Thoracic aorta (tissue), 2 donors: Measurements from ENCODE around the gene PLA2G4E. TPM values are rescaled to one million over a fixed set of nuclear protein-coding genes. Genes with fewer than 3 reads are reported as not detected.

Source experiments
- ATAC-seq: fragments of 150-250 bp; one replicate; pipeline ENCODE4 v1.8.0; 2017; ENCODE audit warnings: low read depth; ENCODE audit not compliant: insufficient number of reproducible peaks, low FRiP score
- DNase-seq: peaks from one replicate; pipeline ENCODE4 v3.0.0-alpha.2; 2020; ENCODE audit warnings: low spot score
- H3K27ac ChIP-seq, 2 donors: fragments of 200-600 bp; sonication (generic); 1 replicate in 1 of 2; 2 replicates in 1 of 2; pipeline ENCODE4 v1.5.1; 2016; ENCODE audit warnings: mild to moderate bottlenecking in 2 of 2, moderate library complexity in 2 of 2
- H3K27me3 ChIP-seq: fragments of 200-600 bp; sonication (generic); replicated peaks from 2 replicates; pipeline ENCODE4 v1.6.0; 2016; ENCODE audit warnings: mild to moderate bottlenecking; ENCODE audit not compliant: insufficient read depth
- H3K36me3 ChIP-seq: fragments of 200-600 bp; sonication (generic); one replicate; pipeline ENCODE4 v1.5.1; 2016
- H3K4me1 ChIP-seq, 2 donors: fragments of 200-600 bp; sonication (generic); 1 replicate in 1 of 2; 2 replicates in 1 of 2; pipeline versions ENCODE4 v1.5.1 to v1.6.0; 2016; ENCODE audit warnings: low read depth in 2 of 2, mild to moderate bottlenecking in 1 of 2; ENCODE audit not compliant: control insufficient read depth in 1 of 2
- H3K4me3 ChIP-seq: fragments of 200-600 bp; sonication (generic); 2 replicates; pipeline ENCODE4 v1.5.1; 2016; ENCODE audit warnings: mild to moderate bottlenecking
- H3K9me3 ChIP-seq: fragments of 200-600 bp; sonication (generic); 2 replicates; pipeline ENCODE4 v1.5.1; 2016
- CTCF ChIP-seq: fragments of 200-600 bp; sonication (generic); IDR thresholded peaks from one replicate; pipeline ENCODE4 v1.5.1; 2019; ENCODE audit warnings: antibody characterized with exemption
- total RNA-seq, 2 donors: library from RNA; depleted of rRNA; stranded (reverse); fragments of >200 nt; gene quantifications; one replicate each; pipeline versions ENCODE4 v1.1.0 to v1.2.3, GENCODE V29; 2016

Gene PLA2G4E
- total RNA-seq, 2 donors from 2014 or later = not detected

- TF ChIP-seq CTCF = no peak
- Histone ChIP-seq H3K27me3 (no peaks in the 10 kb centered on the region), H3K27ac (no peak overlapping the region), H3K36me3 (no peaks in the 10 kb centered on the region), H3K4me1 (no peaks in the 10 kb centered on the region), H3K4me3 (no peak overlapping the region), H3K9me3 (no peaks in the 10 kb centered on the region)
- no peak for DNase-seq
- no peak for ATAC-seq
Observed at GRCh38 chr15:42002333-42002732, 18.5 kb downstream of the PLA2G4E start.

GRCh38 chr15:42001236-42001635 lies 19.6 kb downstream of the PLA2G4E start:
- no peak for TF ChIP-seq CTCF
- ATAC-seq = no peak
- no peak overlapping the region for H3K27ac ChIP-seq

GRCh38 chr15:41999290-42000285 lies 21.3 kb downstream of the PLA2G4E start:
- DNase-seq = no peak
- no peak for TF ChIP-seq CTCF
- no peak for ATAC-seq
- no peaks in the 10 kb centered on the region for H3K4me1 ChIP-seq
- H3K36me3 ChIP-seq = no peaks in the 10 kb centered on the region
- no peak overlapping the region for H3K27ac ChIP-seq
- no peaks in the 10 kb centered on the region for H3K9me3 ChIP-seq
- no peaks in the 10 kb centered on the region for H3K27me3 ChIP-seq
- H3K4me3 ChIP-seq = no peak overlapping the region

More at GRCh38 chr15:42001236-42001635, 19.6 kb downstream of the PLA2G4E start:
- Histone ChIP-seq H3K4me1 (no peaks in the 10 kb centered on the region), H3K27me3 (no peaks in the 10 kb centered on the region), H3K36me3 (no peaks in the 10 kb centered on the region), H3K4me3 (no peak overlapping the region), H3K9me3 (no peaks in the 10 kb centered on the region)
- DNase-seq = no peak

GRCh38 chr15:41997845-41998244 lies 23.0 kb downstream of the PLA2G4E start:
- no peaks in the 10 kb centered on the region for H3K4me1 ChIP-seq
- no peak for TF ChIP-seq CTCF
- no peaks in the 10 kb centered on the region for H3K9me3 ChIP-seq
- ATAC-seq (no peak), DNase-seq (no peak)
- no peaks in the 10 kb centered on the region for H3K27me3 ChIP-seq
- H3K27ac ChIP-seq = no peak overlapping the region
- H3K36me3 ChIP-seq = no peaks in the 10 kb centered on the region
- H3K4me3 ChIP-seq = no peak overlapping the region

GRCh38 chr15:41996921-41997592 lies 23.8 kb downstream of the PLA2G4E start:
- Histone ChIP-seq H3K27me3 (no peaks in the 10 kb centered on the region), H3K27ac (no peak overlapping the region), H3K9me3 (no peaks in the 10 kb centered on the region), H3K4me1 (no peaks in the 10 kb centered on the region), H3K4me3 (no peak overlapping the region), H3K36me3 (no peaks in the 10 kb centered on the region)
- ATAC-seq (no peak), DNase-seq (no peak)
- no peak for TF ChIP-seq CTCF
